Epithelial cell of prostate (primary cell): Measurements from ENCODE around the gene AFAP1L1.

Experiments used
- DNase-seq: peaks from one replicate; pipeline ENCODE4 v3.0.0-alpha.2; 2011; ENCODE audit warnings: low read depth, low spot score
- H3K27ac ChIP-seq: fragments of 450-650 bp; 2 replicates; pipeline ENCODE4 v1.5.1; 2017; ENCODE audit warnings: mild to moderate bottlenecking

The AFAP1L1 gene

GRCh38 chr5:149282966-149283332 lies 11.3 kb downstream of the AFAP1L1 start:
- no peak for DNase-seq
- H3K27ac ChIP-seq, result peak overlapping the region; percentile 88

GRCh38 chr5:149283626-149284480 lies 12.2 kb downstream of the AFAP1L1 start:
- DNase-seq, result no peak
- H3K27ac ChIP-seq, result peak overlapping the region; percentile 88

- DNase-seq, result no peak
- H3K27ac ChIP-seq, result peak overlapping the region; percentile 88
Measured at GRCh38 chr5:149284501-149284900, 12.8 kb downstream of the AFAP1L1 start.

- peak overlapping the region; percentile 88 for H3K27ac ChIP-seq
Measured at GRCh38 chr5:149285153-149285552, 13.5 kb downstream of the AFAP1L1 start.

GRCh38 chr5:149288436-149288835 lies 16.8 kb downstream of the AFAP1L1 start:
- DNase-seq, result no peak
- no peak overlapping the region for H3K27ac ChIP-seq

More at GRCh38 chr5:149285153-149285552, 13.5 kb downstream of the AFAP1L1 start:
- peak; percentile 90 for DNase-seq

GRCh38 chr5:149289301-149289700 lies 17.6 kb downstream of the AFAP1L1 start:
- no peak overlapping the region for H3K27ac ChIP-seq
- no peak for DNase-seq

- H3K27ac ChIP-seq, result peak overlapping the region; percentile 92
- DNase-seq, result no peak
Measured at GRCh38 chr5:149294872-149295829, 23.5 kb downstream of the AFAP1L1 start.

GRCh38 chr5:149297340-149298025 lies 25.8 kb downstream of the AFAP1L1 start:
- no peak for DNase-seq
- peak overlapping the region; percentile 92 for H3K27ac ChIP-seq

GRCh38 chr5:149298163-149298562 lies 26.5 kb downstream of the AFAP1L1 start:
- no peak for DNase-seq
- peak overlapping the region; percentile 92 for H3K27ac ChIP-seq

- H3K27ac ChIP-seq, result no peak overlapping the region
- no peak for DNase-seq
Measured at GRCh38 chr5:149298842-149299404, 27.3 kb downstream of the AFAP1L1 start.

GRCh38 chr5:149299451-149300054 lies 27.9 kb downstream of the AFAP1L1 start:
- H3K27ac ChIP-seq, result no peak overlapping the region
- DNase-seq, result no peak

- DNase-seq, result no peak
- no peak overlapping the region for H3K27ac ChIP-seq
Measured at GRCh38 chr5:149300441-149300840, 28.8 kb downstream of the AFAP1L1 start.

- no peak overlapping the region for H3K27ac ChIP-seq
- no peak for DNase-seq
Measured at GRCh38 chr5:149301049-149301743, 29.5 kb downstream of the AFAP1L1 start.

- no peak overlapping the region for H3K27ac ChIP-seq
- DNase-seq, result no peak
Measured at GRCh38 chr5:149301744-149302380, 30.2 kb downstream of the AFAP1L1 start.

GRCh38 chr5:149302641-149303040 lies 31.0 kb downstream of the AFAP1L1 start:
- no peak for DNase-seq
- H3K27ac ChIP-seq, result no peak overlapping the region

- no peak overlapping the region for H3K27ac ChIP-seq
- DNase-seq, result no peak
Measured at GRCh38 chr5:149303210-149303609, 31.6 kb downstream of the AFAP1L1 start.

- DNase-seq, result no peak
- H3K27ac ChIP-seq, result no peak overlapping the region
Measured at GRCh38 chr5:149304195-149305078, 32.8 kb downstream of the AFAP1L1 start.

- no peak for DNase-seq
- H3K27ac ChIP-seq, result no peak overlapping the region
Measured at GRCh38 chr5:149309354-149309753, 37.7 kb downstream of the AFAP1L1 start.
